Effector memory CD8-positive, alpha-beta T cell (primary cell): Measurements from ENCODE around the gene LPIN1.
A peak's percentile ranks its signal among the peaks of the same experiment; 100 is the strongest.
"Not testable (repeated sequence)": the region's sequence is repeated elsewhere in the genome, so short reads cannot be mapped to it uniquely, and the experiment has no call there.

ENCODE experiments used
- ATAC-seq: fragments of 150-1000 bp; cut with Tn5 transposase; replicated peaks from 2 replicates; pipeline ENCODE4 v1.10.0; 2021; ENCODE audit warnings: mild to moderate bottlenecking, moderate library complexity
- DNase-seq, 3 experiments: peaks; one replicate each; pipeline ENCODE4 v3.0.0; 2021
- H3K27ac Mint-ChIP-seq, 2 donors: one replicate each; pipeline ENCODE4 v1.8.0; 2022; ENCODE audit warnings: mild to moderate bottlenecking in 2 of 2, mixed read lengths in 2 of 2, moderate library complexity in 2 of 2
- H3K27me3 Mint-ChIP-seq, 2 donors: one replicate each; pipeline ENCODE4 v1.8.0; 2022; ENCODE audit warnings: mixed read lengths in 2 of 2
- H3K36me3 Mint-ChIP-seq: one replicate; pipeline ENCODE4 v1.8.0; 2022; ENCODE audit warnings: mild to moderate bottlenecking, moderate library complexity, mixed read lengths; ENCODE audit not compliant: insufficient read depth
- H3K4me1 Mint-ChIP-seq, 2 donors: one replicate each; pipeline ENCODE4 v1.8.0; 2022; ENCODE audit warnings: low read depth in 2 of 2, mixed read lengths in 2 of 2
- H3K4me3 Mint-ChIP-seq, 2 donors: one replicate each; pipeline ENCODE4 v1.8.0; 2022; ENCODE audit warnings: mild to moderate bottlenecking in 2 of 2, mixed read lengths in 2 of 2, moderate library complexity in 2 of 2
- H3K9me3 Mint-ChIP-seq, 2 donors: one replicate each; pipeline ENCODE4 v1.8.0; 2022; ENCODE audit warnings: mixed read lengths in 2 of 2

The LPIN1 gene

DNA sequence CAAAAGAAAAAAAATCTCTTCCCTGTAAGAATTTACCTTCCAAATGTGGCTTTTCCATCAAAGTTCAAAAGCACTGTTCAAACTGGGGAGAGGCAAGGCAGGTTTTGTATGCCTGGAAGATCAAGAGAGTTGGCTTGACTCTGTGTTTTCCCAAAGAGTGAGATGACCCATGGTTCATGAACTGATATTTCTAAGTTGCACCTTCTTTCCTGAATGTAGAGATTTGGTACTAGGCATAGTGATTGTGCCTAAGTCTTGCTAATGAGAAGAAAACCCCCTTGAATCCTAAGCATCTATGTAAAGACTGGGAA lies 23.4 kb upstream of the LPIN1 start:
- no peaks in the 10 kb centered on the region for H3K36me3 Mint-ChIP-seq
- H3K27me3 Mint-ChIP-seq = peaks cover 60 to 61% of the 10 kb centered on the region in 2 donors
- ATAC-seq (no peak), DNase-seq (no peak)
- H3K9me3 Mint-ChIP-seq = no peaks in the 10 kb centered on the region
- no peak overlapping the region for H3K27ac Mint-ChIP-seq
- H3K4me3 Mint-ChIP-seq = no peak overlapping the region
- peaks cover 0 to 4% of the 10 kb centered on the region in 2 donors for H3K4me1 Mint-ChIP-seq

GRCh38 chr2:11724151-11724550 lies 22.3 kb upstream of the LPIN1 start:
- DNase-seq (no peak), ATAC-seq (no peak)
- Mint-ChIP-seq H3K9me3 (no peaks in the 10 kb centered on the region), H3K4me3 (no peak overlapping the region), H3K27me3 (peaks cover 54 to 66% of the 10 kb centered on the region in 2 donors), H3K4me1 (peaks cover 0 to 4% of the 10 kb centered on the region in 2 donors), H3K36me3 (no peaks in the 10 kb centered on the region), H3K27ac (no peak overlapping the region)

GRCh38 chr2:11726384-11726783 lies 20.0 kb upstream of the LPIN1 start:
- peak overlapping the region in 1 of 2 donors; percentile 4 for H3K27ac Mint-ChIP-seq

GRCh38 chr2:11729362-11730212 lies 16.8 kb upstream of the LPIN1 start:
- no peak overlapping the region for H3K4me3 Mint-ChIP-seq
- H3K27ac Mint-ChIP-seq = no peak overlapping the region
- no peaks in the 10 kb centered on the region for H3K4me1 Mint-ChIP-seq
- ATAC-seq (no peak), DNase-seq (no peak)
- peaks cover 39 to 70% of the 10 kb centered on the region in 2 donors for H3K27me3 Mint-ChIP-seq
- H3K36me3 Mint-ChIP-seq = no peaks in the 10 kb centered on the region
- no peaks in the 10 kb centered on the region for H3K9me3 Mint-ChIP-seq

More at GRCh38 chr2:11726384-11726783, 20.0 kb upstream of the LPIN1 start:
- Mint-ChIP-seq H3K9me3 (no peaks in the 10 kb centered on the region), H3K27me3 (peaks cover 36 to 59% of the 10 kb centered on the region in 2 donors), H3K4me1 (no peaks in the 10 kb centered on the region), H3K4me3 (no peak overlapping the region), H3K36me3 (no peaks in the 10 kb centered on the region)
- no peak for ATAC-seq
- DNase-seq = no peak

DNA sequence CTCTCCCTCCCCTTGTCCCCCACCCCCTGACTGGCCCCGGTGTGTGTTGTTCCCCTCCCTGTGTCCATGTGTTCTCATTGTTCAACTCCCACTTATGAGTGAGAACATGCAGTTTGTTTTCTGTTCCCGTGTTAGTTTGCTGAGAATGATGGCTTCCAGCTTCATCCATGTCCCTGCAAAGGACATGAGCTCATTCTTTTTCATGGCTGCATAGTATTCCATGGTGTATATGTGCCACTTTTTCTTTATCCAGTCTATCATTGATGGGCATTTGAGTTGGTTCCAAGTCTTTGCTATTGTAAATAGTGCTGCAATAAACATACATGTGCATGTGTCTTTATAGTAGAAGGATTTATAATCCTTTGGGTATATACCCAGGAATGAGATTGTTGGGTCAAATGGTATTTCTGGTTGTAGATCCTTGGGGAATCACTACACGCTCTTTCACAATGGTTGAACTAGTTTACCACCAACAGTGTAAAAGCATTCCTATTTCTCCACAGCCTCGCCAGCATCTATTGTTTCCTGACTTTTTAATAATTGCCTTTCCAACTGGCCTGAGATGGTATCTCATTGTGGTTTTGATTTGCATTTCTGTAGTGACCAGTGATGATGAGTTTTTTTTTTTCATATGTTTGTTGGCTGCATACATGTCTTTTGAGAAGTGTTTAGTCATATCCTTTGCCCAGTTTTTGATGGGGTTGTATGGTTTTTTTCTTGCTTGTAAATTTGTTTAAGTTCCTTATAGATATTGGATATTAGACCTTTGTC lies 15.0 kb upstream of the LPIN1 start:
- not testable (repeated sequence) for DNase-seq, ATAC-seq

GRCh38 chr2:11732587-11732986 lies 13.8 kb upstream of the LPIN1 start:
- no peaks in the 10 kb centered on the region for H3K4me1 Mint-ChIP-seq
- no peak overlapping the region for H3K27ac Mint-ChIP-seq
- peaks cover 24 to 50% of the 10 kb centered on the region in 2 donors for H3K27me3 Mint-ChIP-seq
- H3K9me3 Mint-ChIP-seq = no peaks in the 10 kb centered on the region
- H3K36me3 Mint-ChIP-seq = no peaks in the 10 kb centered on the region
- ATAC-seq (no peak), DNase-seq (no peak)
- H3K4me3 Mint-ChIP-seq = no peak overlapping the region

More for the DNA sequence above, 15.0 kb upstream of the LPIN1 start:
- not testable (repeated sequence) for H3K9me3 Mint-ChIP-seq, H3K4me1 Mint-ChIP-seq, H3K27ac Mint-ChIP-seq, H3K4me3 Mint-ChIP-seq, H3K36me3 Mint-ChIP-seq
- H3K27me3 Mint-ChIP-seq = peaks cover 31 to 62% of the 10 kb centered on the region in 2 donors

- not testable (repeated sequence) for H3K27ac Mint-ChIP-seq, H3K9me3 Mint-ChIP-seq, H3K36me3 Mint-ChIP-seq, H3K4me3 Mint-ChIP-seq, DNase-seq, ATAC-seq, H3K4me1 Mint-ChIP-seq
- H3K27me3 Mint-ChIP-seq = peaks cover 17 to 18% of the 10 kb centered on the region in 2 donors
These were observed 8.6 kb upstream of the LPIN1 start for GRCh38 chr2:11737852-11738251.

DNA sequence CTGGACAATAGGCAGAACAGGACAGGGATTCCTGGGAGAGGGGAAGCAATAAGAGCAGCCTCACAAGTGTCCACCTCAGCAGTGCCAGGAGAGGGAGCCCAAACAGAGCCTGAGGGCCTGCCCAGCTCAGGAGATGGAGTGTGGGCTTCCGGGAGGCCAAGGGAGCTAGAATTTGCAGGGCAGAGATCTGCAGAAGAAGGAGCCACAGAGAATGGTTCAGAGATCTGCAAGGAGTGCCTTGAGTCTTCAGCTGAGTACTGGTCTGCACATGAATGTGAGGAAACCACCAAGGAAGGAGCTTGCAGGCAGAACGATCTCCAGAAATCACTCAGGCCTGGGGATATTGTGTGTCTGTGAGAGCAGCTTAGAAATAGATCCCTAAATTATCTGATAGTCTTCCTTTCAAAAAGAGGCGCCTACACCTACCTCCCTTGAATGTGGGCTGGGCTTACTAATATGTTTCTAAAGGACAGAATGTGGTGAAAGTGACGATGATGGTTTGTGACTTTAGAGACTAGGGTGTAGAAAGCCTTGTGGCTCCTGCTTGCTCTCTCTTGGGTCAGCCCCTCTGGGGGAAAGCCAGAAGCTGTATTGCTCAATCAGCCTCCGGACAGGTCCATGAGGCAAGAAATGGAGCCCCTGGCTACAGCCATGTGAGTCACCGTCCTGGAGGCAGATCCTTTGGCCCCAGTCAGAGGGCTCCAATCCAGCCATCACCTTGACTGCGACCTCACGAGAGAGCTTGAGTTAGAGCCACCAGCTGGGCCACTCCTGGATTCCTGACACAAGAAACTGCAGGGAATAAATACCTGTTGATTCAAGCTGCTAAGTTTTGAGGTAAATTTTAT lies 7.6 kb upstream of the LPIN1 start:
- no peaks in the 10 kb centered on the region for H3K9me3 Mint-ChIP-seq
- no peak overlapping the region for H3K27ac Mint-ChIP-seq
- H3K27me3 Mint-ChIP-seq = peaks cover 7 to 8% of the 10 kb centered on the region in 2 donors
- no peaks in the 10 kb centered on the region for H3K36me3 Mint-ChIP-seq
- no peak overlapping the region for H3K4me3 Mint-ChIP-seq
- H3K4me1 Mint-ChIP-seq = peaks cover 8 to 11% of the 10 kb centered on the region in 2 donors
- ATAC-seq (peak; percentile 83), DNase-seq (peak; percentile 25 to 34 (median 30))

DNA sequence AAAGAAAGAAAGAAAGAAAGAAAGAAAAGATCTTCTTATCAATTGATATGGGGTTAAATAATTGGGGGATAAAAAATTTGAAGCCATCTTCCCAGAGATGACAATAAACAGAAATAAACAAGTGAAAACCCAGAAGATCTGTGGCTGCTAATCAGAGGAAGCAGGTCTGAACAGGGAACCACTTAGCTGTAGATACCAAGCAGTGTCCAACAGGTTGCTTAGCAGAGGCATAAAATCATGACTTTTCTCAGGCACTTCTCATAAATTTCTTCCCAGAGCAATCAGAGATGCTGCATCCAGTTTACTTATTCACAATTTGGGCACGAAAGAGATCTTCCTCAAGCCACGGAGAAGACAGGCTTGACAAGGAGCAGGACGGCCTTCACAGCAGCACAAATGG lies 5.7 kb upstream of the LPIN1 start:
- Mint-ChIP-seq H3K36me3 (no peaks in the 10 kb centered on the region), H3K27me3 (no peaks in the 10 kb centered on the region), H3K27ac (no peak overlapping the region), H3K9me3 (no peaks in the 10 kb centered on the region), H3K4me1 (peaks cover 19 to 22% of the 10 kb centered on the region in 2 donors), H3K4me3 (no peak overlapping the region)
- no peak for DNase-seq
- no peak for ATAC-seq

DNA sequence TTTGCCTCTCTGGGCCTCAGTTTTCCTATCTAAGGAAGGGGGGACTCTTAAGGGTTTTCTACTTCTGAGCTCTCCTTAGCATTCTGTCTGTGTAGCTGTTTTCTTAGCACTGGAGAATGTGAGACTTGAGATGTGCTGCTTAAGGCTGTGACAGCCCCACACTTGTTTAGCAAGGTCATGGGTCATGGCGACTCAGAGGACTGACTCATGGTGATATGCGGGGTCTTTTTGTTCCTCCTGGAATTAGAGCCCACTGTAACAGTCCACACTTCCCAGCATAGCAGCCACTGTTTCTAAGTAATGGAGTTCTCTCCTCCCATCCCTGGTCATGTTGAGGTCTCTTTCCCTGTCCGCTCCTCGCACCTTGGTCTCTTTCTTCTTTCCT lies 4.1 kb upstream of the LPIN1 start:
- Mint-ChIP-seq H3K9me3 (no peaks in the 10 kb centered on the region), H3K27ac (no peak overlapping the region), H3K27me3 (no peaks in the 10 kb centered on the region), H3K4me3 (no peak overlapping the region), H3K4me1 (peaks cover 28 to 31% of the 10 kb centered on the region in 2 donors), H3K36me3 (peaks cover 8% of the 10 kb centered on the region)
- no peak for ATAC-seq
- no peak for DNase-seq

- DNase-seq = no peak
These were observed 3.6 kb upstream of the LPIN1 start for GRCh38 chr2:11742702-11743357.

GRCh38 chr2:11743366-11743765 lies 3.1 kb upstream of the LPIN1 start:
- Mint-ChIP-seq H3K4me3 (peak overlapping the region in 1 of 2 donors; percentile 10), H3K27ac (peak overlapping the region; percentile 51 to 86), H3K4me1 (peaks cover 37 to 41% of the 10 kb centered on the region in 2 donors), H3K36me3 (peaks cover 15% of the 10 kb centered on the region), H3K9me3 (no peaks in the 10 kb centered on the region), H3K27me3 (no peaks in the 10 kb centered on the region)
- ATAC-seq = no peak
- no peak for DNase-seq

More at GRCh38 chr2:11742702-11743357, 3.6 kb upstream of the LPIN1 start:
- Mint-ChIP-seq H3K36me3 (peaks cover 10% of the 10 kb centered on the region), H3K27ac (peak overlapping the region; percentile 51 to 86), H3K4me3 (peak overlapping the region in 1 of 2 donors; percentile 10), H3K4me1 (peaks cover 33 to 36% of the 10 kb centered on the region in 2 donors), H3K27me3 (no peaks in the 10 kb centered on the region), H3K9me3 (no peaks in the 10 kb centered on the region)
- ATAC-seq = no peak
